22Rv1 (cell line): Measurements from ENCODE around the gene TMEM109.

ENCODE experiments used
- H3K27ac ChIP-seq: fragments of 450-650 bp; 2 replicates; pipeline ENCODE4 v1.5.1; 2017
- ZFX ChIP-seq: fragments of 450-650 bp; IDR thresholded peaks from 2 replicates; pipeline ENCODE4 v1.6.1; 2017; ENCODE audit warnings: antibody characterized with exemption, borderline replicate concordance
- TF ChIP-seq, protein P1 (sequence below): fragments of 450-650 bp; IDR thresholded peaks from 2 replicates; pipeline ENCODE4 v1.5.1; 2017; ENCODE audit warnings: mild to moderate bottlenecking

TMEM109 gene

DNA sequence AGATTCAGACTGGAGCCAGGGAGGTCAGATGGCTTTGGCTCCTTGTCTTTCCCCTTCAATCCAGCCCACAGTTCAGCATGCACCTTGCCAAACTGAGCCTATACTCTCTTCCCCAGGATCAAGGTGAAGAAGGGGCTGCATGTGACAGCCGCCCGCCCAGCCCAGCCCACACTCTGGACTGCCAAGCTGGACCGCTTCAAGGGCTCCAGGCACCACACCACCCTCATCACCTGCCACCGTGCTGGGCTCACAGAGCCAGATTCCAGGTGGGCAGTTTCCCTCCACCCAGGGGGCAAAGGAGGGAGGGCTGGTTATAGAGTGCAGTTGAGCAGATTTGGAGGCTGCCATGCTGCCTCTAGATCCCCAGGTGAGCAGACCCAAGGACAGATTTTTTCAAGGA is 16.4 kb downstream of the TMEM109 start:
- TF ChIP-seq, protein P1, sequence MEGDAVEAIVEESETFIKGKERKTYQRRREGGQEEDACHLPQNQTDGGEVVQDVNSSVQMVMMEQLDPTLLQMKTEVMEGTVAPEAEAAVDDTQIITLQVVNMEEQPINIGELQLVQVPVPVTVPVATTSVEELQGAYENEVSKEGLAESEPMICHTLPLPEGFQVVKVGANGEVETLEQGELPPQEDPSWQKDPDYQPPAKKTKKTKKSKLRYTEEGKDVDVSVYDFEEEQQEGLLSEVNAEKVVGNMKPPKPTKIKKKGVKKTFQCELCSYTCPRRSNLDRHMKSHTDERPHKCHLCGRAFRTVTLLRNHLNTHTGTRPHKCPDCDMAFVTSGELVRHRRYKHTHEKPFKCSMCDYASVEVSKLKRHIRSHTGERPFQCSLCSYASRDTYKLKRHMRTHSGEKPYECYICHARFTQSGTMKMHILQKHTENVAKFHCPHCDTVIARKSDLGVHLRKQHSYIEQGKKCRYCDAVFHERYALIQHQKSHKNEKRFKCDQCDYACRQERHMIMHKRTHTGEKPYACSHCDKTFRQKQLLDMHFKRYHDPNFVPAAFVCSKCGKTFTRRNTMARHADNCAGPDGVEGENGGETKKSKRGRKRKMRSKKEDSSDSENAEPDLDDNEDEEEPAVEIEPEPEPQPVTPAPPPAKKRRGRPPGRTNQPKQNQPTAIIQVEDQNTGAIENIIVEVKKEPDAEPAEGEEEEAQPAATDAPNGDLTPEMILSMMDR: no peak
- no peak for TF ChIP-seq ZFX
- H3K27ac ChIP-seq: no peak overlapping the region

DNA sequence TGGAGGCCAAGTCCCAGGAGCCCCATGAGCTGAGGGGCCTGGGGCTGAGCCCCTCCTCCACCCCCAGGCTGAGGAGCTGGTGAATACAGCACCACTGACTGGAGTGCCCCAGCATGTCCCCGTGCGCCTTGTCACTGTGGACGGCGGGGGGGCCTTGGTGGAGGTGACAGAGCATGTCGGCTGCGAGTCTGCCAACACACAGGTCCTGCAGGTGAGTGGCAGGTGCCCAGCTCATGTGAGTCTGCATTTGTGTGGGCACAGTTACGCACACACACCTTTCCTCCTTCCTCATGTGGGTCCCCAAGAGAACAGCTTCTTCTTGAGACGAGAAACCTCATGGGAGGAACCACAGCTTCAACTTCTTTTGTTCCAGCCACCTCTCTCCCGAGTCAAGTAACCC is 18.0 kb downstream of the TMEM109 start:
- TF ChIP-seq ZFX: no peak
- TF ChIP-seq, protein P1: no peak

DNA sequence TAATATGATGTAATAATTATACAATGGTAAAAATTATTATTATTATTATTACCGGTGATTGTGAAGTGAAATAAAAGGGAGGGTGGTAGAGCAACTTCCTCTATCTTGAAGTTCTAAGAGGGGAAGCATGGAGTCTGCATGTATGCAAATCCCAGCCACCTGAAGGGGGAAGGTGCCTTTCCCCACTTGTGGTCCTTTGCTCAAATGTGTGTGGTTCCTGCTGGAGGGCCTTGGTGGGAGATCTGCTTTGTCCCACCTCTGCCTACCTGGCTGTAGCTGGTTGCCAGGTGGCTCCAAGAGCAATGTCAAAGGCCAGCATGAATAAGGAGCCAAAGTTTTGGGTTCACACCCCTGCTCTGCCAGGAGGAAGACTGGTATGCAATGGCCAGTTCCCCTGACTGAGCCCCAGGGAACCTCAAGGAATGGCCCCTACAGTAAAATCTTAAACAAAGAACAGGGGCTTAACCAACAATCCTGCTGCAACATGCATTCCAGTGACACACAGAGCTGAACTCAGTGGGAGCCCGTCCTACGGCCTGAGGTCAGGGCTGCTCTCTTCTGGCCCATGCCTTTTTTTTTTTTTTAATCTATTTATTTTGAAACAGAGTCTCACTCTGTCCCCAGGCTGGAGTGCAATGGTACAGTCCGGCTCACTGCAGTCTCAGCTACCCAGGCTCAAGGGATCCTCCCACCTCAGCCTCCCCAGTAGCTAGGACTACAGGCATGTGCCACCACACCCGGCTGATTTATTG is 18.8 kb downstream of the TMEM109 start:
- H3K27ac ChIP-seq: no peak overlapping the region
- no peak for TF ChIP-seq ZFX
- TF ChIP-seq, protein P1: no peak

More for the DNA sequence above, 18.0 kb downstream of the TMEM109 start:
- H3K27ac ChIP-seq: no peak overlapping the region

DNA sequence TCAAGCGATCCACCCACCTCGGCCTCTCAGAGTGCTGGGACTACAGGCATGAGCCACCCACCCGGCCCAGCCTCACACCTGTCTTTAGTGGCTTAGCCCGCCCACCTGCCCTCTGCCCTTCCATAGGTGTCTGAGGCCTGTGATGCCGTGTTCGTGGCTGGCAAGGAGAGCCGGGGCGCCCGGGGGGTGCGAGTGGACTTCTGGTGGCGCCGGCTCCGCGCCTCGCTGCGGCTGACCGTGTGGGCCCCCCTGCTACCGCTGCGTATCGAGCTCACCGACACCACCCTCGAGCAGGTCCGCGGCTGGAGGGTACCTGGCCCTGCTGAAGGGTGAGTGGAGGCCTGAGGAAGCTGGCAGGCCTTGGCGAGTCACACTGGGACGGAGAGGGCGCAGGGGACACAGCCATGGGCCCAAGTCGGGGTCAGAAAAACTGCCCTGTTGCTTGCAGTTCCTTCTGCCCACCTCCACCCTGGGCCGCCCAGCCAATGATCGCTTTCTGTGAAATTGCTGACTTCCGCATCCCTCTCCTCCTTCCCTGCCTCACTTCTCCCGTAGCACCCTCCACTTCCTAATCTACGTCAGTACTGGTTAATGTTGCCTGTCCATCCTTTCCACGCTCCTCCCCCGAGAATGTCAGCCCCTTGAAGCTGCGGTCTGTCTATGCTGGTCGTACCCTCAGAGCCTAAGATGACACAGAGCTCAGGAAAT is 19.6 kb downstream of the TMEM109 start:
- TF ChIP-seq, protein P1: no peak
- TF ChIP-seq ZFX: no peak
- H3K27ac ChIP-seq: no peak overlapping the region

DNA sequence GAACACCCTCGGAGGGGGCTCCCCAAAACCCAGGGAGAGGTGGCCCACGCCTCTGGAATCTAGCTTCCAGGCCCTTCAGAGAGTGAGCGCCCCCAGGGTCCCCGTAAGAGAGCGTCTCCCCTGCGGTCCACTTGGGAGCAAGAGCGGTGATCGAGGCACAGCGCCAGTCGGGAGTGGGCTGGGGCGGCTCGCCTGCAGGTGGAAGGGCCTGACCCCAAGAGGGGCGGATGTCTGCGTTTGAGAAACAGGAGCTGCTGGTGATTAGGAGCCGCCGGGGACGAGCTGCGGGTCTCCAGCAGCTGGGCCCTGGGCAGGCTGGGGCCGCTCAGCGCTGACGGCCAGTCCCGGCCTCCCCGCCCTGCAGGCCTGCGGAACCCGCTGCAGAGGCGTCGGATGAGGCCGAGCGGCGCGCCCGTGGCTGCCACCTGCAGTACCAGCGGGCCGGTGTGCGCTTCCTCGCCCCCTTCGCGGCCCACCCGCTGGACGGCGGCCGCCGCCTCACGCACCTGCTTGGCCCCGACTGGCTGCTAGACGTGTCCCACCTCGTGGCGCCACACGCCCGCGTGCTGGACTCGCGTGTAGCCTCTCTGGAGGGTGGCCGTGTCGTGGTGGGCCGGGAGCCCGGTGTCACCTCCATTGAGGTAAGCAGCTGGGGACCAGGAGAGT is 20.3 kb downstream of the TMEM109 start:
- H3K27ac ChIP-seq: no peak overlapping the region
- no peak for TF ChIP-seq ZFX

DNA sequence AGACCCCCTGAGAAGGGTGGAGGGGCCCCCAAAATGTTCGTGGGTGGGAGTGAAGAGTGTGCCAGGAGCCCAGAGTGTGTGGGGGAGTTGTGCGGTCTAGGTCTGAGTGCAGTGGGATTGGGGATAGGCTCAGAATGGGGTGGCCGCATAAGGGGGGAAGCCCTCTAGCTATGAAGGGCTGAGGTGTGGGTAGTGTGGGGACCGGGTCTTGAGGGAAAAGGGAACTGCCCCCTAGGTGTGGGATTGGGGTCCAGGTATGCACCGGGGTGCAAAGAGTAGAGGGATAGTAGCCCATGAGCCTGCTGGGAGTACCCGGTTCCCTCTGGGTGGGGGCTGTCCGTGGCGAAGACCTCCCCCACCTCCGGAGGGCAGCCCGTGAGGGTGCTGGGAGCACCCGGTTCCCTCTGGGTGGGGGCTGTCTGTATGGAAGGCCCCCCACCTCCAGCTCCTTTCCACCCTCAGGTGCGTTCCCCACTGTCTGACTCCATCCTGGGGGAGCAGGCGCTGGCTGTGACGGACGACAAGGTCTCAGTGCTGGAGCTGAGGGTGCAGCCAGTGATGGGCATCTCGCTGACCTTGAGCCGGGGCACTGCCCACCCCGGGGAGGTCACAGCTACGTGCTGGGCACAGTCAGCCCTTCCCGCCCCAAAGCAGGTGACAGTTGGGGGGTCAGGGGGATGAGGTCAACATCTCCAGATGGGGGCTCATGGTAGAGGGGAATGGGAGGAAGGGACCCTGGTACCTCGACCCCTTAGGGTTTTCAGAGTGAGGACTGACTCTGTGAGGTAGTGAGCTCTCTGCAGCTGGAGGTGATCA is 21.0 kb downstream of the TMEM109 start:
- H3K27ac ChIP-seq: no peak overlapping the region
- no peak for TF ChIP-seq ZFX
- TF ChIP-seq, protein P1: no peak
